Suppressor macrophage (primary cell): ENCODE measurements around the gene COL1A2.

Experiments
- DNase-seq, 4 experiments: peaks; one replicate each; pipeline ENCODE4 v3.0.0-alpha.2; 2020 to 2022
- total RNA-seq, 17 experiments: gene quantifications; one replicate each; lab custom pipeline; 2026; ENCODE audit warnings: mixed read lengths in 6 of 17, inconsistent platforms in 3 of 17; lab: John Stamatoyannopoulos, UW

COL1A2 gene
- total RNA-seq: 0 to 6.3 (median 0.17) reads per million in 17 experiments

GRCh38 chr7:94394437-94395140, at the start of gene COL1A2:
TSS of gene COL1A2 (plus strand) at chr7:94394895. CDS start at chr7:94395032, 137 bp downstream.
- DNase-seq: peak in 1 of 4 experiments; percentile 3

- DNase-seq: no peak
Measured at GRCh38 chr7:94345907-94346306, 48.8 kb upstream of the COL1A2 start.

- DNase-seq: no peak
Measured at GRCh38 chr7:94348142-94348541, 46.6 kb upstream of the COL1A2 start.

- DNase-seq: no peak
Measured at GRCh38 chr7:94350734-94351133, 44.0 kb upstream of the COL1A2 start.

- peak in 1 of 4 experiments; percentile 6 for DNase-seq
Measured at GRCh38 chr7:94351703-94352102, 43.0 kb upstream of the COL1A2 start.

- DNase-seq: no peak
Measured at GRCh38 chr7:94352887-94353286, 41.8 kb upstream of the COL1A2 start.

GRCh38 chr7:94354953-94355352, 39.7 kb upstream of the COL1A2 start:
- DNase-seq: no peak

GRCh38 chr7:94355454-94355853, 39.2 kb upstream of the COL1A2 start:
- no peak for DNase-seq

GRCh38 chr7:94357076-94357475, 37.6 kb upstream of the COL1A2 start:
- no peak for DNase-seq

GRCh38 chr7:94360926-94361325, 33.8 kb upstream of the COL1A2 start:
- no peak for DNase-seq

- no peak for DNase-seq
Measured at GRCh38 chr7:94362276-94362675, 32.4 kb upstream of the COL1A2 start.

- no peak for DNase-seq
Measured at GRCh38 chr7:94364816-94365215, 29.9 kb upstream of the COL1A2 start.

- DNase-seq: no peak
Measured at GRCh38 chr7:94366163-94366562, 28.5 kb upstream of the COL1A2 start.

GRCh38 chr7:94366832-94367231, 27.9 kb upstream of the COL1A2 start:
- DNase-seq: peak in 2 of 4 experiments; percentile 33 to 43

GRCh38 chr7:94367949-94368348, 26.7 kb upstream of the COL1A2 start:
- no peak for DNase-seq

- no peak for DNase-seq
Measured at GRCh38 chr7:94368371-94368791, 26.3 kb upstream of the COL1A2 start.

- DNase-seq: no peak
Measured at GRCh38 chr7:94374231-94374630, 20.5 kb upstream of the COL1A2 start.

GRCh38 chr7:94374721-94375566, 19.8 kb upstream of the COL1A2 start:
- DNase-seq: no peak

- DNase-seq: no peak
Measured at GRCh38 chr7:94375691-94376090, 19.0 kb upstream of the COL1A2 start.

- DNase-seq: no peak
Measured at GRCh38 chr7:94376281-94376680, 18.4 kb upstream of the COL1A2 start.

- peak in 1 of 4 experiments; percentile 14 for DNase-seq
Measured at GRCh38 chr7:94378356-94378755, 16.3 kb upstream of the COL1A2 start.

- DNase-seq: peak in 1 of 4 experiments; percentile 9
Measured at GRCh38 chr7:94380264-94380663, 14.4 kb upstream of the COL1A2 start.

- no peak for DNase-seq
Measured at GRCh38 chr7:94382132-94382531, 12.6 kb upstream of the COL1A2 start.

GRCh38 chr7:94382746-94383145, 11.9 kb upstream of the COL1A2 start:
- no peak for DNase-seq
